ENCODE data around the gene TULP4.

TULP4 gene

GRCh38 chr6:158439255-158439654, 127.0 kb downstream of the TULP4 start:
- Histone ChIP-seq H3K4me1 (ENCODE audit: control insufficient read depth, insufficient read depth, low read length) (no peaks in the 10 kb centered on the region), H3K4me3 (ENCODE audit: low read length) (no peak overlapping the region), H3K36me3 (ENCODE audit: control insufficient read depth, insufficient read depth, low read length) (no peaks in the 10 kb centered on the region), H3K27me3 (ENCODE audit: control insufficient read depth, insufficient read depth, low read length) (no peaks in the 10 kb centered on the region), H3K27ac (ENCODE audit: low read length) (no peak overlapping the region), H3K9me3 (ENCODE audit: control insufficient read depth, insufficient read depth, low read length) (no peaks in the 10 kb centered on the region)
- no peak for DNase-seq (ENCODE audit: low read depth, low spot score)

- no peak for DNase-seq (ENCODE audit: low read depth, low spot score)
- no CpG with 5 or more reads among the region's 7 CpGs for WGBS (ENCODE audit: insufficient coverage, insufficient read length)
- H3K27me3 ChIP-seq (ENCODE audit: control insufficient read depth, insufficient read depth, low read length): no peaks in the 10 kb centered on the region
Observed at GRCh38 chr6:158441716-158442215, 129.5 kb downstream of the TULP4 start.

GRCh38 chr6:158442306-158442705, 130.0 kb downstream of the TULP4 start:
- Histone ChIP-seq H3K36me3 (ENCODE audit: control insufficient read depth, insufficient read depth, low read length) (no peaks in the 10 kb centered on the region), H3K27me3 (ENCODE audit: control insufficient read depth, insufficient read depth, low read length) (no peaks in the 10 kb centered on the region), H3K4me1 (ENCODE audit: control insufficient read depth, insufficient read depth, low read length) (no peaks in the 10 kb centered on the region), H3K27ac (ENCODE audit: low read length) (no peak overlapping the region), H3K9me3 (ENCODE audit: control insufficient read depth, insufficient read depth, low read length) (no peaks in the 10 kb centered on the region), H3K4me3 (ENCODE audit: low read length) (no peak overlapping the region)
- no CpG with 5 or more reads among the region's 4 CpGs for WGBS (ENCODE audit: insufficient coverage, insufficient read length)
- no peak for DNase-seq (ENCODE audit: low read depth, low spot score)

More at GRCh38 chr6:158441716-158442215, 129.5 kb downstream of the TULP4 start:
- Histone ChIP-seq H3K9me3 (ENCODE audit: control insufficient read depth, insufficient read depth, low read length) (no peaks in the 10 kb centered on the region), H3K4me1 (ENCODE audit: control insufficient read depth, insufficient read depth, low read length) (no peaks in the 10 kb centered on the region), H3K36me3 (ENCODE audit: control insufficient read depth, insufficient read depth, low read length) (no peaks in the 10 kb centered on the region), H3K27ac (ENCODE audit: low read length) (no peak overlapping the region), H3K4me3 (ENCODE audit: low read length) (no peak overlapping the region)

- Histone ChIP-seq H3K9me3 (ENCODE audit: control insufficient read depth, insufficient read depth, low read length) (no peaks in the 10 kb centered on the region), H3K4me3 (ENCODE audit: low read length) (no peak overlapping the region), H3K4me1 (ENCODE audit: control insufficient read depth, insufficient read depth, low read length) (no peaks in the 10 kb centered on the region), H3K36me3 (ENCODE audit: control insufficient read depth, insufficient read depth, low read length) (no peaks in the 10 kb centered on the region), H3K27ac (ENCODE audit: low read length) (no peak overlapping the region), H3K27me3 (ENCODE audit: control insufficient read depth, insufficient read depth, low read length) (no peaks in the 10 kb centered on the region)
- DNase-seq (ENCODE audit: low read depth, low spot score): no peak
- WGBS (ENCODE audit: insufficient coverage, insufficient read length): no CpG with 5 or more reads among the region's 5 CpGs
Observed at GRCh38 chr6:158445426-158446085, 133.3 kb downstream of the TULP4 start.

- Histone ChIP-seq H3K4me3 (ENCODE audit: low read length) (no peak overlapping the region), H3K36me3 (ENCODE audit: control insufficient read depth, insufficient read depth, low read length) (peaks cover 3% of the 10 kb centered on the region; the same call in 1 of the 2 replicates), H3K9me3 (ENCODE audit: control insufficient read depth, insufficient read depth, low read length) (no peaks in the 10 kb centered on the region), H3K27me3 (ENCODE audit: control insufficient read depth, insufficient read depth, low read length) (no peaks in the 10 kb centered on the region), H3K27ac (ENCODE audit: low read length) (no peak overlapping the region), H3K4me1 (ENCODE audit: control insufficient read depth, insufficient read depth, low read length) (no peaks in the 10 kb centered on the region)
- WGBS (ENCODE audit: insufficient coverage, insufficient read length): no CpG with 5 or more reads among the region's 14 CpGs
- DNase-seq (ENCODE audit: low read depth, low spot score): no peak
Observed at GRCh38 chr6:158448856-158449255, 136.6 kb downstream of the TULP4 start.

- Histone ChIP-seq H3K36me3 (ENCODE audit: control insufficient read depth, insufficient read depth, low read length) (peaks cover 3% of the 10 kb centered on the region; the same call in 1 of the 2 replicates), H3K9me3 (ENCODE audit: control insufficient read depth, insufficient read depth, low read length) (no peaks in the 10 kb centered on the region), H3K27me3 (ENCODE audit: control insufficient read depth, insufficient read depth, low read length) (no peaks in the 10 kb centered on the region), H3K27ac (ENCODE audit: low read length) (no peak overlapping the region), H3K4me1 (ENCODE audit: control insufficient read depth, insufficient read depth, low read length) (no peaks in the 10 kb centered on the region), H3K4me3 (ENCODE audit: low read length) (no peak overlapping the region)
- no peak for DNase-seq (ENCODE audit: low read depth, low spot score)
- no CpG with 5 or more reads among the region's 7 CpGs for WGBS (ENCODE audit: insufficient coverage, insufficient read length)
Observed at GRCh38 chr6:158452191-158452590, 139.9 kb downstream of the TULP4 start.

- Histone ChIP-seq H3K4me1 (ENCODE audit: control insufficient read depth, insufficient read depth, low read length) (0 out of 2 replicates have a peak, but pooled peaks cover 2% of the 10 kb centered on the region), H3K36me3 (ENCODE audit: control insufficient read depth, insufficient read depth, low read length) (0 out of 2 replicates have a peak, but pooled peaks cover 1% of the 10 kb centered on the region), H3K27me3 (ENCODE audit: control insufficient read depth, insufficient read depth, low read length) (no peaks in the 10 kb centered on the region), H3K27ac (ENCODE audit: low read length) (no peak overlapping the region), H3K9me3 (ENCODE audit: control insufficient read depth, insufficient read depth, low read length) (no peaks in the 10 kb centered on the region), H3K4me3 (ENCODE audit: low read length) (no peak overlapping the region)
- no CpG with 5 or more reads among the region's 7 CpGs for WGBS (ENCODE audit: insufficient coverage, insufficient read length)
- no peak for DNase-seq (ENCODE audit: low read depth, low spot score)
Observed at GRCh38 chr6:158457131-158457530, 144.9 kb downstream of the TULP4 start.

- DNase-seq (ENCODE audit: low read depth, low spot score): no peak
- Histone ChIP-seq H3K4me3 (ENCODE audit: low read length) (no peak overlapping the region), H3K27ac (ENCODE audit: low read length) (no peak overlapping the region), H3K4me1 (ENCODE audit: control insufficient read depth, insufficient read depth, low read length) (0 out of 2 replicates have a peak, but pooled peaks cover 2% of the 10 kb centered on the region), H3K27me3 (ENCODE audit: control insufficient read depth, insufficient read depth, low read length) (no peaks in the 10 kb centered on the region), H3K36me3 (ENCODE audit: control insufficient read depth, insufficient read depth, low read length) (no peaks in the 10 kb centered on the region), H3K9me3 (ENCODE audit: control insufficient read depth, insufficient read depth, low read length) (no peaks in the 10 kb centered on the region)
- no CpG with 5 or more reads among the region's 4 CpGs for WGBS (ENCODE audit: insufficient coverage, insufficient read length)
Observed at GRCh38 chr6:158457616-158458278, 145.5 kb downstream of the TULP4 start.

- no peak for DNase-seq (ENCODE audit: low read depth, low spot score)
- Histone ChIP-seq H3K27ac (ENCODE audit: low read length) (no peak overlapping the region), H3K9me3 (ENCODE audit: control insufficient read depth, insufficient read depth, low read length) (no peaks in the 10 kb centered on the region), H3K27me3 (ENCODE audit: control insufficient read depth, insufficient read depth, low read length) (no peaks in the 10 kb centered on the region), H3K4me1 (ENCODE audit: control insufficient read depth, insufficient read depth, low read length) (peaks cover 4% of the 10 kb centered on the region; the same call in 1 of the 2 replicates), H3K36me3 (ENCODE audit: control insufficient read depth, insufficient read depth, low read length) (no peaks in the 10 kb centered on the region), H3K4me3 (ENCODE audit: low read length) (no peak overlapping the region)
- no CpG with 5 or more reads among the region's 4 CpGs for WGBS (ENCODE audit: insufficient coverage, insufficient read length)
Observed at GRCh38 chr6:158459726-158460125, 147.5 kb downstream of the TULP4 start.

GRCh38 chr6:158460602-158461169, 148.4 kb downstream of the TULP4 start:
- DNase-seq (ENCODE audit: low read depth, low spot score): no peak
- no CpG with 5 or more reads among the region's 2 CpGs for WGBS (ENCODE audit: insufficient coverage, insufficient read length)
- Histone ChIP-seq H3K4me1 (ENCODE audit: control insufficient read depth, insufficient read depth, low read length) (peaks cover 5% of the 10 kb centered on the region; the same call in 1 of the 2 replicates), H3K27ac (ENCODE audit: low read length) (no peak overlapping the region), H3K36me3 (ENCODE audit: control insufficient read depth, insufficient read depth, low read length) (no peaks in the 10 kb centered on the region), H3K4me3 (ENCODE audit: low read length) (no peak overlapping the region), H3K9me3 (ENCODE audit: control insufficient read depth, insufficient read depth, low read length) (no peaks in the 10 kb centered on the region), H3K27me3 (ENCODE audit: control insufficient read depth, insufficient read depth, low read length) (no peaks in the 10 kb centered on the region; the same call in 1 of the 2 replicates)

Data from iPS DF 6.9 (cell line).